Esophagus muscularis mucosa (tissue), 4 donors: ENCODE measurements around the gene COBL.

ENCODE experiments used
- CTCF ChIP-seq, 3 experiments: fragments of 200-600 bp in 2 of 3; fragments of 450-650 bp in 1 of 3; sonication (generic) in 2 of 3; IDR thresholded peaks; one replicate each; pipeline ENCODE4 v1.5.1; 2017 to 2019; ENCODE audit warnings: antibody characterized with exemption in 3 of 3, mild to moderate bottlenecking in 2 of 3, moderate library complexity in 1 of 3
- EP300 ChIP-seq: sonication (generic); formaldehyde crosslinking; IDR thresholded peaks from one replicate; pipeline ENCODE4 v1.6.1; 2017; ENCODE audit warnings: antibody characterized with exemption
- POLR2A ChIP-seq: fragments of 450-650 bp; IDR thresholded peaks from one replicate; pipeline ENCODE4 v1.6.1; 2017; ENCODE audit warnings: antibody characterized with exemption, moderate library complexity, mild to moderate bottlenecking, low read depth

GRCh38 chr7:51139796-51140195 is 176.8 kb downstream of the COBL start:
- TF ChIP-seq EP300, result no peak
- TF ChIP-seq POLR2A, result no peak
- TF ChIP-seq CTCF (IDR thresholded peaks at IDR 0.05), result no peak
